Spleen (tissue), 7 donors: Measurements from ENCODE around the gene CCDC88C.

Experiments
- POLR2A ChIP-seq, 3 donors: fragments of 450-650 bp; IDR thresholded peaks; one replicate each; pipeline ENCODE4 v1.5.1; 2017; ENCODE audit warnings: antibody characterized with exemption in 3 of 3, mild to moderate bottlenecking in 1 of 3
- POLR2AphosphoS5 ChIP-seq, 3 donors: sonication (generic); formaldehyde crosslinking; IDR thresholded peaks; one replicate each; pipeline ENCODE4 v1.5.1; 2017; ENCODE audit warnings: antibody characterized with exemption in 3 of 3
- TF ChIP-seq, protein P1 (sequence below), 11 experiments: fragments of 200-600 bp in 7 of 11; fragments of 450-650 bp in 4 of 11; sonication (generic) in 4 of 11; IDR thresholded peaks in 8 of 11; conservative IDR thresholded peaks in 3 of 11; 1 replicate in 7 of 11; 2 replicates in 4 of 11; pipeline versions ENCODE4 v1.4.0 to v1.8.0; 2016 to 2021; ENCODE audit warnings: antibody characterized with exemption in 11 of 11, inconsistent platforms in 4 of 11, mild to moderate bottlenecking in 1 of 11
- donor health status: DM: no; HTN: no; CAD: no; lungs with moderate emphysema.
- donor health status: DM: no; HTN: no; CAD: no.
- donor health status: DM: no; HTN: no; CAD: no.

DNA sequence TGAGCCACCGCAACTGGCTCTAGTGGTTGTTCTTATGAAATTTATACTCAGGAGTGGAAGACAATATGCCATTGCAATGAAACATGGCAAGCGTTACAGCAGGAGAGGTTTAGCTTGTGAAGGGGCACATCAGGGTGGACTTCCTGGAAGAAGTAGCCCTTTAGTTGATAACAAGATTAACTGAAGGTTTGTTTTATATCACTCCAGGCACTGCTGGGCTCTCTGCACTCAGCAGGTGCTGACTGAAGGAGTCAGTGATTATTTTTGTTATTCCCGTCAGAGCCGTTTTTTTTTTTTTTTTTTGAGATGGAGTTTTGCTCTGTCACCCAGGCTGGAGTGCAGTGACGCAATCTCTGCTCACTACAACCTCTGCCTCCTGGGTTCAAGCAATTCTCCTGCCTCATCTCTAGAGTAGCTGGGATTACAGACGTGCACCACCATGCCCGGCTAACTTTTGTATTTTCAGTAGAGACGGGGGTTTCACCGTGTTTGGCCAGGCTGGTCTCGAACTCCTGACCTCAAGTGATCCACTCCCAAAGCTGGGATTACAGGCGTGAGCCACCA, 155.6 kb downstream of the CCDC88C start:
- TF ChIP-seq, protein P1, sequence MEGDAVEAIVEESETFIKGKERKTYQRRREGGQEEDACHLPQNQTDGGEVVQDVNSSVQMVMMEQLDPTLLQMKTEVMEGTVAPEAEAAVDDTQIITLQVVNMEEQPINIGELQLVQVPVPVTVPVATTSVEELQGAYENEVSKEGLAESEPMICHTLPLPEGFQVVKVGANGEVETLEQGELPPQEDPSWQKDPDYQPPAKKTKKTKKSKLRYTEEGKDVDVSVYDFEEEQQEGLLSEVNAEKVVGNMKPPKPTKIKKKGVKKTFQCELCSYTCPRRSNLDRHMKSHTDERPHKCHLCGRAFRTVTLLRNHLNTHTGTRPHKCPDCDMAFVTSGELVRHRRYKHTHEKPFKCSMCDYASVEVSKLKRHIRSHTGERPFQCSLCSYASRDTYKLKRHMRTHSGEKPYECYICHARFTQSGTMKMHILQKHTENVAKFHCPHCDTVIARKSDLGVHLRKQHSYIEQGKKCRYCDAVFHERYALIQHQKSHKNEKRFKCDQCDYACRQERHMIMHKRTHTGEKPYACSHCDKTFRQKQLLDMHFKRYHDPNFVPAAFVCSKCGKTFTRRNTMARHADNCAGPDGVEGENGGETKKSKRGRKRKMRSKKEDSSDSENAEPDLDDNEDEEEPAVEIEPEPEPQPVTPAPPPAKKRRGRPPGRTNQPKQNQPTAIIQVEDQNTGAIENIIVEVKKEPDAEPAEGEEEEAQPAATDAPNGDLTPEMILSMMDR (IDR thresholded peaks at IDR 0.05 in 8 of 11, conservative IDR thresholded peaks at IDR 0.05 in 3 of 11), result no peak
- TF ChIP-seq POLR2A (IDR thresholded peaks at IDR 0.05) (no peak), POLR2AphosphoS5 (IDR thresholded peaks at IDR 0.05) (no peak)
